Measurements from ENCODE around the gene TPBG. TPM values are rescaled to one million over a fixed set of nuclear protein-coding genes. Genes with fewer than 3 reads are reported as not detected.

TPBG gene
- total RNA-seq, 2 donors from 2014 or later: 15.2 to 22.1 TPM

Other genes starting within 250 kb of the TPBG start
- 10 to 100 TPM; 32.2 to 35.6 TPM for gene IBTK, start 116.1 kb upstream of the TPBG start, total RNA-seq

Measured in posterior vena cava (tissue), 2 donors.